SH-SY5Y (cell line): ENCODE data around the gene DZIP3.

Experiments used
- GATA2 ChIP-seq: IDR thresholded peaks from 2 replicates; pipeline ENCODE4 v1.6.1; 2011; ENCODE audit warnings: mild to moderate bottlenecking, low read depth, low read length
- GATA3 ChIP-seq: IDR thresholded peaks from 2 replicates; pipeline ENCODE4 v1.6.1; 2011; ENCODE audit warnings: low read depth, mild to moderate bottlenecking, low read length, moderate library complexity

DNA sequence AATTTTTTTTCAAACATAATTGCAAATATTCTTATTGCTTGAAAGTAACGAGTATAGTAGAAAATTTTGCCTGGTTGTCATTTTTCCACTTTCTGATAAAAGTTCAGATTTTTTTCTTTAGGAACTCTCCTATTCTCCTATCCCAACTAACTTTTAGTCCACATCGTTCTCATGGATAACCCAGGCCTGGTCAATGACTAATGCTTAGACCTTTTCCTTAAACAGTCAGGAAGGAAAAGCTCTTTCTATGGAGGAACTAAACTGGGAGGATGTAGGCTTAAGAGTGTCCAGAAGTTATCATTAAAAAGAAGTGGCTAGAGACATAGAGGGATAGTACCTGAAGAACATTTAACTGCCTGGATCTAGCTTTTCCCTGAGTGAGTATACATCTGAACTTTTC, 27.0 kb upstream of the DZIP3 start:
- no peak for TF ChIP-seq GATA2
- no peak for TF ChIP-seq GATA3
